SK-N-SH (cell line): ENCODE results near the gene ROR2. TPM values are rescaled to one million over a fixed set of nuclear protein-coding genes. Genes with fewer than 3 reads are reported as not detected.
"Not testable (repeated sequence)": the region's sequence is repeated elsewhere in the genome, so short reads cannot be mapped to it uniquely, and the experiment has no call there.

Experiments used
- CTCF ChIA-PET: fragments of 300-600, 350-600 bp; formaldehyde crosslinking; extraction: SDS; loops from one replicate; lab custom pipeline; 2021; lab: Yijun Ruan, JAX
- POLR2A ChIA-PET: fragments of 350-600 bp; sonication (Branson Sonifier 250); formaldehyde crosslinking; extraction: SDS; loops from one replicate; lab custom pipeline; 2020; ENCODE audit warnings: antibody characterized with exemption, inconsistent platforms; lab: Yijun Ruan, JAX
- DNase-seq: peaks from one replicate; pipeline ENCODE4 v3.0.0; 2012
- H2AFZ ChIP-seq: fragments of 200-600 bp; sonication (generic); 2 replicates; pipeline ENCODE4 v1.8.1; 2016; ENCODE audit warnings: antibody characterized with exemption, mild to moderate bottlenecking, low read depth
- H3F3A ChIP-seq: fragments of 200-600 bp; sonication (generic); replicated peaks from 2 replicates; pipeline ENCODE3; 2016; ENCODE audit warnings: antibody characterized with exemption, mild to moderate bottlenecking; ENCODE audit not compliant: insufficient read depth
- H3K27ac ChIP-seq, 2 experiments: fragments of 200-500 bp in 1 of 2; fragments of 200-600 bp in 1 of 2; sonication (Bioruptor generic) in 1 of 2; sonication (generic), shearing (Covaris generic) in 1 of 2; 2 replicates each; pipeline versions ENCODE4 v1.5.1 to v1.6.1; 2014 to 2016; ENCODE audit warnings: low read depth in 2 of 2, inconsistent platforms in 1 of 2, low read length in 1 of 2, mild to moderate bottlenecking in 1 of 2, mixed read lengths in 1 of 2
- H3K27me3 ChIP-seq: fragments of 200-600 bp; sonication (generic), shearing (Covaris generic); 2 replicates; pipeline ENCODE4 v1.6.1; 2016; ENCODE audit warnings: mixed run types; ENCODE audit not compliant: insufficient read depth
- H3K36me3 ChIP-seq, 2 experiments: fragments of 200-500 bp in 1 of 2; fragments of 200-600 bp in 1 of 2; sonication (Bioruptor generic) in 1 of 2; sonication (generic) in 1 of 2; replicated peaks in 1 of 2; 2 replicates each; pipeline versions ENCODE3 to v1.5.1; 2014 to 2016; ENCODE audit warnings: low read length in 1 of 2, mild to moderate bottlenecking in 1 of 2; ENCODE audit not compliant: insufficient read depth in 2 of 2, control insufficient read depth in 1 of 2
- H3K4me1 ChIP-seq, 2 experiments: fragments of 200-500 bp in 1 of 2; fragments of 200-600 bp in 1 of 2; sonication (Bioruptor generic) in 1 of 2; sonication (generic), shearing (Covaris generic) in 1 of 2; 2 replicates each; pipeline versions ENCODE4 v1.5.1 to v1.6.1; 2014 to 2016; ENCODE audit warnings: low read depth in 1 of 2, low read length in 1 of 2, mixed run types in 1 of 2; ENCODE audit not compliant: insufficient read depth in 2 of 2, control insufficient read depth in 1 of 2
- H3K4me2 ChIP-seq: fragments of 200-600 bp; sonication (generic), shearing (Covaris generic); 2 replicates; pipeline ENCODE4 v1.6.1; 2017; ENCODE audit warnings: mixed run types
- H3K4me3 ChIP-seq, 2 experiments: fragments of 200-500 bp in 1 of 2; fragments of 200-600 bp in 1 of 2; sonication (Bioruptor generic) in 1 of 2; sonication (generic), shearing (Covaris generic) in 1 of 2; 2 replicates each; pipeline versions ENCODE4 v1.5.1 to v1.8.1; 2014 to 2016; ENCODE audit warnings: low read depth in 2 of 2, inconsistent platforms in 1 of 2, low read length in 1 of 2, mild to moderate bottlenecking in 1 of 2, mixed read lengths in 1 of 2, moderate library complexity in 1 of 2
- H3K79me2 ChIP-seq: fragments of 200-600 bp; sonication (generic); 2 replicates; pipeline ENCODE4 v1.8.1; 2017; ENCODE audit warnings: mild to moderate bottlenecking; ENCODE audit not compliant: insufficient read depth
- H3K9ac ChIP-seq: fragments of 200-600 bp; sonication (generic); 2 replicates; pipeline ENCODE4 v1.6.1; 2017; ENCODE audit warnings: mixed run types
- H3K9me2 ChIP-seq: fragments of 200-600 bp; sonication (generic); 2 replicates; pipeline ENCODE4 v1.6.1; 2017; ENCODE audit warnings: mixed run types
- H3K9me3 ChIP-seq: fragments of 200-600 bp; sonication (generic); 2 replicates; pipeline ENCODE4 v1.6.1; 2017; ENCODE audit warnings: mixed run types, mild to moderate bottlenecking, moderate library complexity
- H4K20me1 ChIP-seq: fragments of 200-600 bp; sonication (generic); 2 replicates; pipeline ENCODE4 v1.6.1; 2017; ENCODE audit warnings: mild to moderate bottlenecking, mixed run types; ENCODE audit not compliant: insufficient read depth
- EP300 ChIP-seq, 2 experiments: IDR thresholded peaks; 2 replicates each; pipeline versions ENCODE4 v1.4.0 to v1.6.1; 2012; ENCODE audit warnings: borderline replicate concordance in 1 of 2, low read depth in 1 of 2, low read length in 1 of 2
- EZH2phosphoT487 ChIP-seq: fragments of 200-600 bp; sonication (generic); IDR thresholded peaks from 2 replicates; pipeline ENCODE4 v1.6.1; 2017; ENCODE audit warnings: low read depth, mixed run types, mild to moderate bottlenecking, antibody characterized with exemption, moderate library complexity, borderline replicate concordance
- FOSL2 ChIP-seq: IDR thresholded peaks from 2 replicates; pipeline ENCODE4 v1.4.0; 2012; ENCODE audit warnings: low read depth, mild to moderate bottlenecking, moderate library complexity, borderline replicate concordance
- REST ChIP-seq: IDR thresholded peaks from 2 replicates; pipeline ENCODE4 v1.6.1; 2012; ENCODE audit warnings: mild to moderate bottlenecking, low read depth, low read length, moderate library complexity
- RXRA ChIP-seq: IDR thresholded peaks from 2 replicates; pipeline ENCODE4 v1.4.0; 2012; ENCODE audit warnings: low read depth, mild to moderate bottlenecking, borderline replicate concordance
- TAF1 ChIP-seq: IDR thresholded peaks from 2 replicates; pipeline ENCODE4 v1.6.1; 2012; ENCODE audit warnings: low read depth, mild to moderate bottlenecking, low read length, moderate library complexity, borderline replicate concordance
- USF2 ChIP-seq: fragments of 150-350 bp; IDR thresholded peaks from 2 replicates; pipeline ENCODE4 v1.6.1; 2017; ENCODE audit warnings: antibody characterized with exemption, low read length, low read depth, borderline replicate concordance
- WGBS: methylation state at CpG from one replicate; pipeline ENCODE4 v1.1.6; 2017; ENCODE audit warnings: low lambda C conversion rate; 5-methylcytosine and 5-hydroxymethylcytosine counted together
- polyA plus RNA-seq, 3 experiments: library from polyadenylated mRNA; depleted of rRNA; stranded (reverse); fragments of >200 nt; gene quantifications; 2 replicates each; pipeline ENCODE4 v1.2.3, GENCODE V29; 2012

Gene ROR2
- polyA plus RNA-seq, 1 of the 3 experiments (the other 2 are of a cell fraction), result 0.43 TPM

- CTCF ChIA-PET, result interaction anchor here (0.9 kb wide), 1 partner anchor 166 kb away, joined by 3 read pairs; no protein-coding TSS in a partner anchor
Measured at GRCh38 chr9:91975254-91975653, 25.2 kb upstream of the ROR2 start.

DNA sequence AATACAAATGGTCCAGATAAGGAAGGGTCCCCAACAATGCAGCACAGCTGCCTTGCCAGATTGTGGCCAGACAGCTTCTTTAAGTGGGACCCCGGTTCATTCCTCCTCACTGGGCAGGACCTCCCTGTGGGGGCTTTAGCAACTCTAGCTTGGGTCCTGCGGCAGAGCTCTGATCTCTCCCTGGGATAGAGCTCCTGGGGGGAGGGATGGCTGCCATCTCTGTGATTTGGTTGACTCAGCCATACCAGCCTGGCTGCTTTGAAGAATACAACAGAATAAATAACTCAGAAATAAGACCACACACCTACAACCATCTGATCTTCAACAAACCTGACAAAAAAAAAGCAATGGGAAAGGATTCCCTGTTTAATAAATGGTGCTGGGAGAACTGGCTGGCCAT is 22.7 kb upstream of the ROR2 start:
- no peak for DNase-seq
- CTCF ChIA-PET, result interaction anchor here (1.0 kb wide), 1 partner anchor 22 kb away, joined by 3 read pairs; no protein-coding TSS in a partner anchor

More at GRCh38 chr9:91975254-91975653, 25.2 kb upstream of the ROR2 start:
- H3K9me3 ChIP-seq, DNase-seq, H3K27ac ChIP-seq, H3K36me3 ChIP-seq, H3K4me3 ChIP-seq, H2AFZ ChIP-seq, H4K20me1 ChIP-seq, H3F3A ChIP-seq, H3K9me2 ChIP-seq, H3K4me2 ChIP-seq, H3K27me3 ChIP-seq, H3K9ac ChIP-seq, H3K79me2 ChIP-seq, H3K4me1 ChIP-seq, POLR2A ChIA-PET: not testable (repeated sequence)
- 48% methylated on average over 2 of the region's 2 CpGs for WGBS

More for the DNA sequence above, 22.7 kb upstream of the ROR2 start:
- Histone ChIP-seq H2AFZ (no peak overlapping the region), H3K4me2 (no peak overlapping the region), H3K9me2 (no peaks in the 10 kb centered on the region), H3F3A (no peaks in the 10 kb centered on the region), H3K9ac (no peak overlapping the region), H3K79me2 (no peaks in the 10 kb centered on the region), H3K36me3 (no peaks in the 10 kb centered on the region), H3K27ac (no peak overlapping the region), H3K9me3 (no peaks in the 10 kb centered on the region), H3K4me3 (no peak overlapping the region), H4K20me1 (no peaks in the 10 kb centered on the region), H3K4me1 (no peaks in the 10 kb centered on the region), H3K27me3 (no peaks in the 10 kb centered on the region)
- POLR2A ChIA-PET, result no interaction called here
- WGBS, result 31% methylated on average over 2 of the region's 2 CpGs
- TF ChIP-seq TAF1 (no peak), USF2 (no peak), RXRA (no peak), FOSL2 (no peak), EZH2phosphoT487 (no peak), REST (no peak), EP300 (IDR thresholded peaks at IDR 0.05; ENCODE audit: borderline replicate concordance in 1 of 2, low read depth in 1 of 2, low read length in 1 of 2) (no peak)
